Smooth muscle cell (in vitro differentiated cells): ENCODE data around the gene PLCB2. TPM values are rescaled to one million over a fixed set of nuclear protein-coding genes. Genes with fewer than 3 reads are reported as not detected.
A peak's percentile ranks its signal among the peaks of the same experiment; 100 is the strongest.

Experiments
- DNase-seq: peaks from one replicate; lab custom pipeline; 2025; ENCODE audit not compliant: unreplicated experiment; lab: John Stamatoyannopoulos, UW
- H2AFZ ChIP-seq: fragments of 200-600 bp; sonication (generic); 2 replicates; pipeline ENCODE4 v1.6.0; 2016; ENCODE audit warnings: antibody characterized with exemption, low read depth, mild to moderate bottlenecking
- H3F3A ChIP-seq: fragments of 200-600 bp; sonication (generic); 2 replicates; pipeline ENCODE4 v1.6.0; 2017; ENCODE audit warnings: antibody characterized with exemption, low read depth
- H3K27ac ChIP-seq: fragments of 200-600 bp; sonication (generic); 2 replicates; pipeline ENCODE4 v1.5.1; 2016; ENCODE audit warnings: low read depth, mild to moderate bottlenecking
- H3K27me3 ChIP-seq: fragments of 200-600 bp; sonication (generic); 2 replicates; pipeline ENCODE4 v1.6.1; 2016; ENCODE audit warnings: low read depth, mild to moderate bottlenecking
- H3K36me3 ChIP-seq: fragments of 200-600 bp; sonication (generic); 2 replicates; pipeline ENCODE4 v1.5.1; 2016; ENCODE audit warnings: low read depth
- H3K4me1 ChIP-seq: fragments of 200-600 bp; sonication (generic); 2 replicates; pipeline ENCODE4 v1.5.1; 2016; ENCODE audit warnings: low read depth
- H3K4me2 ChIP-seq: fragments of 200-600 bp; sonication (generic); 2 replicates; pipeline ENCODE4 v1.6.0; 2016; ENCODE audit warnings: mild to moderate bottlenecking
- H3K4me3 ChIP-seq: fragments of 200-600 bp; sonication (generic); 2 replicates; pipeline ENCODE4 v1.5.1; 2016; ENCODE audit warnings: mild to moderate bottlenecking
- H3K79me2 ChIP-seq: fragments of 200-600 bp; sonication (generic); 2 replicates; pipeline ENCODE4 v1.6.0; 2016; ENCODE audit warnings: low read depth, mild to moderate bottlenecking
- H3K9ac ChIP-seq: fragments of 200-600 bp; sonication (generic); 2 replicates; pipeline ENCODE4 v1.6.0; 2016; ENCODE audit warnings: low read depth
- H3K9me3 ChIP-seq: fragments of 200-600 bp; sonication (generic); replicated peaks from 2 replicates; pipeline ENCODE4 v1.5.1; 2016; ENCODE audit warnings: low read depth
- H4K20me1 ChIP-seq: fragments of 200-600 bp; sonication (generic); 2 replicates; pipeline ENCODE4 v1.6.0; 2016; ENCODE audit warnings: low read depth
- CTCF ChIP-seq: fragments of 200-600 bp; sonication (generic); IDR thresholded peaks from 2 replicates; pipeline ENCODE4 v1.5.1; 2017; ENCODE audit warnings: borderline replicate concordance, mild to moderate bottlenecking, antibody characterized with exemption; ENCODE audit not compliant: insufficient read depth, poor library complexity, severe bottlenecking
- WGBS: methylation state at CpG from one replicate; pipeline ENCODE4 v1.1.7; 2016; ENCODE audit warnings: low lambda C conversion rate; 5-methylcytosine and 5-hydroxymethylcytosine counted together
- polyA plus RNA-seq: library from polyadenylated mRNA; unstranded; fragments of >200 nt; fragmentation: Nextera tagmentation; extraction: Ambion mirVana; gene quantifications from 2 replicates; pipeline ENCODE4 v1.2.1, GENCODE V29; 2016
- total RNA-seq: library from RNA; depleted of rRNA; stranded (reverse); fragments of >200 nt; gene quantifications from 2 replicates; pipeline ENCODE4 v1.2.3, GENCODE V29; 2014

Gene PLCB2
- total and polyA plus RNA-seq, 2 experiments from 2014 or later = 1.5 TPM; not detected in 1

GRCh38 chr15:40325700-40326099 is 18.0 kb upstream of the PLCB2 start:
- WGBS = 89% methylated on average over 2 of the region's 2 CpGs
- Histone ChIP-seq H3K4me2 (peak overlapping the region; percentile 94), H3K27ac (peak overlapping the region; percentile 97), H3F3A (peaks cover 5% of the 10 kb centered on the region), H3K27me3 (no peaks in the 10 kb centered on the region), H3K4me1 (peaks cover 51% of the 10 kb centered on the region), H3K79me2 (peaks cover 23% of the 10 kb centered on the region), H3K9me3 (no peaks in the 10 kb centered on the region), H4K20me1 (peaks cover 17% of the 10 kb centered on the region), H3K4me3 (peak overlapping the region; percentile 66), H2AFZ (no peak overlapping the region), H3K9ac (no peak overlapping the region), H3K36me3 (no peaks in the 10 kb centered on the region)
- DNase-seq = no peak
- TF ChIP-seq CTCF = no peak

GRCh38 chr15:40325188-40325587 is 17.5 kb upstream of the PLCB2 start:
- Histone ChIP-seq H3K27ac (no peak overlapping the region), H4K20me1 (peaks cover 17% of the 10 kb centered on the region), H3K4me1 (peaks cover 46% of the 10 kb centered on the region), H3K4me3 (peak overlapping the region; percentile 66), H3K27me3 (no peaks in the 10 kb centered on the region), H3K9ac (peak overlapping the region; percentile 69), H3K4me2 (peak overlapping the region; percentile 94), H3K36me3 (no peaks in the 10 kb centered on the region), H3K9me3 (no peaks in the 10 kb centered on the region), H3F3A (peaks cover 5% of the 10 kb centered on the region), H3K79me2 (peaks cover 23% of the 10 kb centered on the region), H2AFZ (no peak overlapping the region)
- no peak for DNase-seq
- no peak for TF ChIP-seq CTCF
- WGBS = 83% methylated on average over 2 of the region's 2 CpGs

- Histone ChIP-seq H3K4me3 (peak overlapping the region; percentile 66), H3K4me2 (peak overlapping the region; percentile 94), H3F3A (no peaks in the 10 kb centered on the region), H2AFZ (no peak overlapping the region), H3K27ac (no peak overlapping the region), H3K9ac (peak overlapping the region; percentile 69), H4K20me1 (peaks cover 17% of the 10 kb centered on the region), H3K36me3 (no peaks in the 10 kb centered on the region), H3K27me3 (no peaks in the 10 kb centered on the region), H3K4me1 (peaks cover 43% of the 10 kb centered on the region), H3K9me3 (no peaks in the 10 kb centered on the region), H3K79me2 (peaks cover 23% of the 10 kb centered on the region)
- no peak for TF ChIP-seq CTCF
- DNase-seq = no peak
- WGBS = 1% methylated on average over 61 of the region's 101 CpGs
Measured at GRCh38 chr15:40323953-40324937, 16.5 kb upstream of the PLCB2 start.
